ENCODE results near the gene PGM2L1. TPM values are rescaled to one million over a fixed set of nuclear protein-coding genes. Genes with fewer than 3 reads are reported as not detected.

The PGM2L1 gene
- total RNA-seq, 1 donor from 2014 or later = 17.5 TPM

GRCh38 chr11:74306435-74307175 is 91.6 kb downstream of the PGM2L1 start:
- no peak overlapping the region for H3K4me3 ChIP-seq (ENCODE audit: low read depth, low read length)
- H3K27me3 ChIP-seq (ENCODE audit: control insufficient read depth, insufficient read depth, low read length) = peaks cover 5% of the 10 kb centered on the region
- no peaks in the 10 kb centered on the region for H3K36me3 ChIP-seq (ENCODE audit: control insufficient read depth, insufficient read depth, low read length)
- no peak for DNase-seq (ENCODE audit: low read depth)
- no peak for TF ChIP-seq CTCF (IDR thresholded peaks at IDR 0.05; ENCODE audit: insufficient read depth, low read length, poor library complexity, severe bottlenecking)

- no peak overlapping the region for H3K4me3 ChIP-seq (ENCODE audit: low read depth, low read length)
- no peak for TF ChIP-seq CTCF (IDR thresholded peaks at IDR 0.05; ENCODE audit: insufficient read depth, low read length, poor library complexity, severe bottlenecking)
- no peak for DNase-seq (ENCODE audit: low read depth)
Measured at GRCh38 chr11:74299015-74299414, 99.2 kb downstream of the PGM2L1 start.

GRCh38 chr11:74297484-74297883 is 100.7 kb downstream of the PGM2L1 start:
- Histone ChIP-seq H3K27me3 (ENCODE audit: control insufficient read depth, insufficient read depth, low read length) (no peaks in the 10 kb centered on the region), H3K4me3 (ENCODE audit: low read depth, low read length) (no peak overlapping the region), H3K36me3 (ENCODE audit: control insufficient read depth, insufficient read depth, low read length) (no peaks in the 10 kb centered on the region)
- TF ChIP-seq CTCF (IDR thresholded peaks at IDR 0.05; ENCODE audit: insufficient read depth, low read length, poor library complexity, severe bottlenecking) = no peak
- no peak for DNase-seq (ENCODE audit: low read depth)

More at GRCh38 chr11:74299015-74299414, 99.2 kb downstream of the PGM2L1 start:
- H3K36me3 ChIP-seq (ENCODE audit: control insufficient read depth, insufficient read depth, low read length) = no peaks in the 10 kb centered on the region
- H3K27me3 ChIP-seq (ENCODE audit: control insufficient read depth, insufficient read depth, low read length) = no peaks in the 10 kb centered on the region

GRCh38 chr11:74288911-74289310 is 109.3 kb downstream of the PGM2L1 start:
- DNase-seq (ENCODE audit: low read depth) = no peak
- no peaks in the 10 kb centered on the region for H3K27me3 ChIP-seq (ENCODE audit: control insufficient read depth, insufficient read depth, low read length)
- no peak for TF ChIP-seq CTCF (IDR thresholded peaks at IDR 0.05; ENCODE audit: insufficient read depth, low read length, poor library complexity, severe bottlenecking)

GRCh38 chr11:74288161-74288560 is 110.1 kb downstream of the PGM2L1 start:
- no peak for TF ChIP-seq CTCF (IDR thresholded peaks at IDR 0.05; ENCODE audit: insufficient read depth, low read length, poor library complexity, severe bottlenecking)
- no peak overlapping the region for H3K4me3 ChIP-seq (ENCODE audit: low read depth, low read length)
- no peaks in the 10 kb centered on the region for H3K36me3 ChIP-seq (ENCODE audit: control insufficient read depth, insufficient read depth, low read length)
- H3K27me3 ChIP-seq (ENCODE audit: control insufficient read depth, insufficient read depth, low read length) = no peaks in the 10 kb centered on the region
- DNase-seq (ENCODE audit: low read depth) = peak; percentile 61

More at GRCh38 chr11:74288911-74289310, 109.3 kb downstream of the PGM2L1 start:
- Histone ChIP-seq H3K36me3 (ENCODE audit: control insufficient read depth, insufficient read depth, low read length) (no peaks in the 10 kb centered on the region), H3K4me3 (ENCODE audit: low read depth, low read length) (no peak overlapping the region)

- Histone ChIP-seq H3K27me3 (ENCODE audit: control insufficient read depth, insufficient read depth, low read length) (no peaks in the 10 kb centered on the region), H3K36me3 (ENCODE audit: control insufficient read depth, insufficient read depth, low read length) (no peaks in the 10 kb centered on the region), H3K4me3 (ENCODE audit: low read depth, low read length) (no peak overlapping the region)
- TF ChIP-seq CTCF (IDR thresholded peaks at IDR 0.05; ENCODE audit: insufficient read depth, low read length, poor library complexity, severe bottlenecking) = no peak
- no peak for DNase-seq (ENCODE audit: low read depth)
Measured at GRCh38 chr11:74284466-74284865, 113.8 kb downstream of the PGM2L1 start.

All from kidney epithelial cell (primary cell).